Amygdala (tissue), 56 donors: ENCODE results near the gene LARGE2.

Source experiments
- DNase-seq, 56 donors: peaks; one replicate each; lab custom pipeline; 2025; lab: John Stamatoyannopoulos, UW

LARGE2 gene

DNA sequence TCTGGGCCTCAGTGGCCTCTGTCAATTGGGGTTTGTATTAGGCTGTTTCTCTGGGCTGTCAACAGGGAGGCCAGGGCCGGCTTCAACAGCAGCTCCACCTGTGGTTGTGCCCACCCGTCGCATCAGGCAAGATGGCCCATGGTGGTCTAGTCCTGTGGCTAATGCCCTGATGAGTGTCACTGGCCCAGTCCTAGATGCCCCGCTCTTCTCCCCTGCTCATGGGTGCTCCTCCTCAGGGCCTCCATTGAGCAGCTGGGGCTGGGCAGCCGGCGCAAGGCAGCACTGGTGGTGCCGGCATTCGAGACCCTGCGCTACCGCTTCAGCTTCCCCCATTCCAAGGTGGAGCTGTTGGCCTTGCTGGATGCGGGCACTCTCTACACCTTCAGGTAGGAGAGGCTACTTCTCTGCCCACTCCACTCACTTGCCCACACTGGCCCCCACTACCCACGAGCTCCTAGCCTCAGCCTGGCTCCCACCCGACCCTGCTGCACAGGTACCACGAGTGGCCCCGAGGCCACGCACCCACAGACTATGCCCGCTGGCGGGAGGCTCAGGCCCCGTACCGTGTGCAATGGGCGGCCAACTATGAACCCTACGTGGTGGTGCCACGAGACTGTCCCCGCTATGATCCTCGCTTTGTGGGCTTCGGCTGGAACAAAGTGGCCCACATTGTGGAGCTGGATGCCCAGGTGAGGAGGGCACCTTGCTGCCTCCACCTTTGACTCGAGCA lies 5.4 kb downstream of the LARGE2 start:
- no peak for DNase-seq

GRCh38 chr11:45928535-45929215 lies 6.2 kb downstream of the LARGE2 start:
- no peak for DNase-seq

- no peak for DNase-seq
Observed at GRCh38 chr11:45929486-45930030, 7.1 kb downstream of the LARGE2 start.

GRCh38 chr11:45930031-45930794 lies 7.8 kb downstream of the LARGE2 start:
- peak in 15 of 56 donors; percentile 14 to 77 (median 47) for DNase-seq

DNA sequence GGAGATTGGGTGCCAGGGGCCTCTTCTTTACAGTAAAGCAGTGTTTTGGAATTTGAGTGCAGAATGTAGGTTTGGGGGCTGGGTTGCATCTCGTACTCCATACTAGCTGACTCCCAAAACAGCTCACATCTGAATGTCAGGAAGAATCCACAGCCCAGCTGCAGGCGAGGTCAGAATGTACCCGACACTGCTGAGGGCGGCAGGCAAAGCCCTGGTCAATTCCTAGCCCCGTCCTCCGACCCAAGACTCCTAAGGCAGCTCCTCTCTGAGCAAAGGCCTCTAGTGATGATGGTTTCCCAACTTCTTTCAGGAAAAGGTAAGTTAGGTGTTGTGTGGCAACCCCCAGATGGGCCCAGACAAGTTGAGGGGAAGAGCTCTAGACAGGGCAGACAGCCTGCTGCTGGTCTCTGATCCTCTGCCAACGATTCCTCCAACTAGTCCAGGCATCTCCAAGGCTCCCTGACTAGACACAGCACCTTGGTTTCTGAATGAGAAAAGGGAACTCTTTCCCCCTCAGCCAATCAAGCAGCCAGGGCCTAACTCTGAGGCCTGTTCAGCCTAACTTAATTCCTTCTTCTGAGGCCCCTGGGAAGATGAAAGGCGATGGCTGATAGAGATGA lies 8.6 kb downstream of the LARGE2 start:
- DNase-seq = no peak

GRCh38 chr11:45931739-45932138 lies 9.3 kb downstream of the LARGE2 start:
- no peak for DNase-seq

DNA sequence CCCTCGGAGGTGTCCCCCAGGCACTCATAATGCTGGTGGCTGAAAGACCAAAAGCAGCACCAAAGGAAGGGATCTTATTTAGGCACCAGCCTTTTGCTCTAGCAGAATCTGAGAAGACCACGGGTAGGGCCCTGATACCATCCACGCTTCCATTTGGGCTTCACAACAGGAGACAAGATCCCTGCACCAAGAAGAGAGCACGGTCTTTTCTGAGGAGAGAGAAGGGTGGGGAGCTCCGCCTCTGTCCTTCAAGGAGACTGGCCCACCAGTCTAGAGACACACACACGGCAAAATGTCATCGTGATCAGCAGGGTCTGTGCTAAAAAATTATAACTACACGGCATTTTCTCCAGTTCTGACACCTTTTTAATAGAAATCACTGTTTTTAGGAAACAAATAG lies 9.8 kb downstream of the LARGE2 start:
- DNase-seq = no peak

DNA sequence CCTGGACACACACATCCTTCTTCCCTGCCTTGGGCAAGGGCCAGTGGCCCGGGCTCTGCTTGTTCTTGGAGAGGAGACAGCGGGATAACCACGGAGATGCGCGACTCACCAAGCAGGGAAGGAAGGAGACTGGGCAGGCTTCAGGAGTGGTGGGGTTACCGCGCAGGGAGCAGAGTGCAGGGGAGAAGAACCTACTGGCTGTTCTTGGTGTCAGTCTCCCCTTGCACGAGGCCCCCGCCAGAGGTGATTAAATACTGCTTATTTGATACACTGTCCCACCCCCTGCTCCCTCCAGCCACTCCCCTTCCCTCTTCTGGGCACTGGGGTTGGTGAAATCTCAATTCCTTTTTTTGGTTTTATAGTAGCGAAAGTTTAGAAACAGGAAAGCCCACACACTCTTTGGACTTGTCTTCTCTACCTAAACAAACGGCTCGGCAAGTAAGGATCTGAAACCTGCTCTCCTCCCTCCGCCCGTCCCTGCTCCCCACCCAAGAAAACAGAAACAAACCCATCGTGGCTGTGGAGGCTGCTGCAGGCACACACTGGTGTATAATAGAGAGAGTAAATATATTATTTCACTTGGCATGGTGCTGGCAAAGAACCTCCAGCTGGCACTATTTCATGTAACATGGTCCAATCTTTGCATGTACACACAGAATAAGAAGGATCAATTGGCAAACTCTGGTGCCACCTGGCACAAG lies 10.8 kb downstream of the LARGE2 start:
- DNase-seq = peak in 1 of 56 donors; percentile 16

GRCh38 chr11:45933846-45934579 lies 11.6 kb downstream of the LARGE2 start:
- no peak for DNase-seq

DNA sequence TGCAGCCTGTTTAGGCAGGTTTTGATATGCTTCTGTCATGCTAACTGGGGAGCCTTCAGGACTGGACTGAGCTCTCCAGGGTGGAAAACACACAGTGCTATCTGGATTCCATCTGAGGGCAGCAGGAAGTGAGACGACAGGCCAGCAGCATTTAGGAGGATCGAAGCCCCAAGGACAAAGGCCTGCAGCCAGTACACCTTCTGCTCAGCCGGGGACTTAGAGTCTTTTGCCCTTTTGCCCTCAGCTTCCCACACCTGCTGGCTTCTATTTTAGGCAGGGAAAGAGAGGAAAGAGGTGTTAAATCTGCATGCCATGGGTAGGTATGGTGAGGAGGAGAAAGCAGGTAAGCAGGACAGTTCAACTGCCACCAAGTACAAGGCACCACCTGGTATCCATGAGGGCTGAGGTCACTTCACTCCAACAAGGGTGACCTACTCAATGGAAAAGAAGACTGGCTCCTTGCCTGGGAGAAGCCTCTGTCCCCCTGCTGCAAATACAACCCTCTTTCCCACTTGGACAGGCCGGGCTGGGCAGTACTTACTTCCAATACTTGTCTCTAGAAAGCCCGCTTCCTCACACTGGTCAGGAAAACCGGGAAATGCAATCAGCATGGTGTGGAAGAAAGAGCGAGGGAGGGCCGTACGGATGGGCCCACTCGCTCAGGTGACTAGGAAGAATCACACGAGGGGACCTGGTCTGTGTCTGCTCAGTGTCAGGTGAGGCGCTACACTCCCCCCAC lies 12.3 kb downstream of the LARGE2 start:
- no peak for DNase-seq

- DNase-seq = no peak
Observed at GRCh38 chr11:45935349-45936064, 13.1 kb downstream of the LARGE2 start.

DNA sequence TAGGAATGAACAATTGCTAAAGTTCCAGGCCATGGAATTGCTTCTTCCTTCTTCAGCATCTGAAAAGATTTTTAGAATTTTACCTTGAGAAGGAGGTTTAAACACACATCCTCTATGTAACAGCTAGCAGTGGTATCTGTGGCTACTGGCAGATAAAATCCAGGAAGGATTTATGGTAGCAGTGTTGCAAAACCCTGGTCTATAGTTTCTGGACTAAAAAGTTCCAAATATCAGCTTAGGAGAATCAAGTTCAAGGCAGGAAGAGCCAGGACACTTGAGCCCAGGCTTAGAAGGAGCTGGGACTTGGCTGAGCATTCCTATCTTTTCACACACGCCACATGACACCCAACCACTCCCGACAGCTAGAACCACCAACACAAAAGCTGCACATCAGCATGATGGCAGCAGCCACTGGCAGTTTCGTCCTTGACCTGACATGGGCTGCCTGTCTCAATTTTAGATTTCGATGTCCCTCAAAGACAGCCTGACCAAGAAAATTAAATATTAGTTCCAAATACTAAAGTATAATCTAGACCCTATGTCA lies 14.1 kb downstream of the LARGE2 start:
- no peak for DNase-seq

DNA sequence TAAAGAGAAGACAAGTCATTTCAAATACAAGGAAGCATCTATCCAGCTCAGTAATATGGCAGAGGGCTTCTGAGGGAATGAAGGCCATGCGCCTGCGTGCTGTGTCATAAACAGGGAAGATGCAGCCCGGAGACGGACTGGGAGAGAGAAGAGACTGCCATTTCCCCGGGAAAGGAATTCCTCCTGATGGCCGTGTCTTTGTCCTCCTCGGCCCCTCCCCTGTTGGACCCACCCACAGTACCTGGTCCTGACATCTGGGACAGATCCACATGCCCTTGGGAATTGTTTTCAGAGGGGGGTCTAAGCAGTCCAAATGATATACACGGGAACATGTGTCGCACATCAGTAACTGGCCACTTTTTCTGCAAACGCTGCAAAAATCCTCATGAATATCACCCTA lies 15.5 kb downstream of the LARGE2 start:
- DNase-seq = no peak

GRCh38 chr11:45939836-45940235 lies 17.4 kb downstream of the LARGE2 start:
- no peak for DNase-seq

DNA sequence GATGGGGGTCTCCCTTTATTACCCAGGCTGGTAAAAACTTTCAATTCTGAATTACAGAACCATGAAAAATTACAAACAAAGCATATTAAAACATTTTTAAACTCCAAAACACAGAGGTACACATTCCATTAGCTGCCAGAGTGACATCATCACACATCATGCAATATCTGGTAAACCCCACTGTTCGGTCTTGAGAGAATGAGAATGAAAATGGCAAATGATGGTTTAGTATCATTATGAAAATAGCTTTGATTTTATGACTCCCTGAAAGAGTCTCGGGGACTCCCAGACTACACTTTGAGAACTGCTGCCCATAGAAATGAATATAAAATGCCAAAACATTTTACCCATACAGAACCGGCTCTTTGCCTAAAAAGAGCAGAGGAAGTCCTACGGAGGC lies 18.8 kb downstream of the LARGE2 start:
- no peak for DNase-seq

GRCh38 chr11:45942381-45942780 lies 19.9 kb downstream of the LARGE2 start:
- DNase-seq = no peak

- no peak for DNase-seq
Observed at GRCh38 chr11:45945397-45945999, 23.0 kb downstream of the LARGE2 start.
